ENCODE measurements around the gene UMAD1. TPM values are rescaled to one million over a fixed set of nuclear protein-coding genes. Genes with fewer than 3 reads are reported as not detected.

Gene UMAD1
- total RNA-seq, 6 experiments from 2014 or later: 7.6 to 15.3 (median 9.5) TPM

- WGBS (ENCODE audit: insufficient coverage, low coverage, low lambda C conversion rate, missing lambda C conversion rate): 57% methylated on average over 4 of the region's 4 CpGs
- no peak overlapping the region for H3K4me3 ChIP-seq
- H3K27ac ChIP-seq: no peak overlapping the region
- no peaks in the 10 kb centered on the region for H3K4me1 ChIP-seq
- no peak for TF ChIP-seq CTCF (IDR thresholded peaks at IDR 0.05)
- no peak for TF ChIP-seq POLR2A (IDR thresholded peaks at IDR 0.05)
- intact Hi-C loops (cut with DNase I): no loop called here
- DNase-seq (no peak), ATAC-seq (no peak)
- no peaks in the 10 kb centered on the region for H3K27me3 ChIP-seq
- H3K9me3 ChIP-seq: no peaks in the 10 kb centered on the region
- H3K36me3 ChIP-seq: no peaks in the 10 kb centered on the region
These were observed 98.9 kb downstream of the UMAD1 start for GRCh38 chr7:7739204-7740036.

GRCh38 chr7:7740037-7740355 lies 99.4 kb downstream of the UMAD1 start:
- intact Hi-C loops (cut with DNase I): no loop called here
- DNase-seq: no peak
- WGBS (ENCODE audit: insufficient coverage, low coverage, low lambda C conversion rate, missing lambda C conversion rate): 88% methylated on average over 2 of the region's 2 CpGs

GRCh38 chr7:7742223-7742622 lies 101.7 kb downstream of the UMAD1 start:
- H3K27me3 ChIP-seq: no peaks in the 10 kb centered on the region
- H3K9me3 ChIP-seq: no peaks in the 10 kb centered on the region
- H3K4me3 ChIP-seq: no peak overlapping the region
- intact Hi-C loops (cut with DNase I): no loop called here
- ATAC-seq (no peak), DNase-seq (no peak)
- no peaks in the 10 kb centered on the region for H3K4me1 ChIP-seq
- H3K36me3 ChIP-seq: no peaks in the 10 kb centered on the region
- TF ChIP-seq CTCF (IDR thresholded peaks at IDR 0.05): no peak
- no peak for TF ChIP-seq POLR2A (IDR thresholded peaks at IDR 0.05)
- no peak overlapping the region for H3K27ac ChIP-seq
- 97% methylated on average over 8 of the region's 12 CpGs for WGBS (ENCODE audit: insufficient coverage, low coverage, low lambda C conversion rate, missing lambda C conversion rate)

More at GRCh38 chr7:7740037-7740355, 99.4 kb downstream of the UMAD1 start:
- TF ChIP-seq CTCF (IDR thresholded peaks at IDR 0.05): no peak
- no peak for TF ChIP-seq POLR2A (IDR thresholded peaks at IDR 0.05)
- H3K4me3 ChIP-seq: no peak overlapping the region
- no peaks in the 10 kb centered on the region for H3K4me1 ChIP-seq
- ATAC-seq: no peak
- no peak overlapping the region for H3K27ac ChIP-seq
- H3K36me3 ChIP-seq: no peaks in the 10 kb centered on the region
- H3K27me3 ChIP-seq: no peaks in the 10 kb centered on the region
- H3K9me3 ChIP-seq: no peaks in the 10 kb centered on the region

- intact Hi-C loops (cut with DNase I): no loop called here
These were observed 104.7 kb downstream of the UMAD1 start for GRCh38 chr7:7745258-7745657.

More at GRCh38 chr7:7745258-7745657, 104.7 kb downstream of the UMAD1 start:
- DNase-seq (no peak), ATAC-seq (no peak)
- WGBS (ENCODE audit: insufficient coverage, low coverage, low lambda C conversion rate, missing lambda C conversion rate): 60% methylated on average over 4 of the region's 4 CpGs
- Histone ChIP-seq H3K4me1 (no peaks in the 10 kb centered on the region), H3K27ac (no peak overlapping the region), H3K36me3 (no peaks in the 10 kb centered on the region), H3K4me3 (no peak overlapping the region), H3K27me3 (no peaks in the 10 kb centered on the region), H3K9me3 (no peaks in the 10 kb centered on the region)
- TF ChIP-seq POLR2A (IDR thresholded peaks at IDR 0.05): no peak
- TF ChIP-seq CTCF (IDR thresholded peaks at IDR 0.05): no peak
